K562 (cell line): Measurements from ENCODE around the gene LIX1L. TPM values are rescaled to one million over a fixed set of nuclear protein-coding genes. Genes with fewer than 3 reads are reported as not detected.

Experiments used
- ATF1 ChIP-seq, 2 experiments: fragments of 450-650 bp in 1 of 2; IDR thresholded peaks; 2 replicates each; pipeline ENCODE4 v1.6.1; 2016; ENCODE audit warnings: missing compliant biosample characterization in 1 of 2, missing genetic modification characterization in 1 of 2
- CBX3 ChIP-seq, 2 experiments: IDR thresholded peaks; 1 replicate in 1 of 2; 2 replicates in 1 of 2; pipeline ENCODE4 v1.6.1; 2012; ENCODE audit warnings: inconsistent platforms in 2 of 2, low read length in 2 of 2, borderline replicate concordance in 1 of 2, control low read depth in 1 of 2
- CREBBP ChIP-seq: IDR thresholded peaks from one replicate; pipeline ENCODE4 v1.6.1; 2012; ENCODE audit warnings: low read depth, mild to moderate bottlenecking, control low read depth, inconsistent platforms, low read length
- ELF2 ChIP-seq: fragments of 250-450 bp; sonication (Bioruptor Pico); IDR thresholded peaks from 2 replicates; pipeline ENCODE4 v1.5.0; 2021; ENCODE audit warnings: mild to moderate bottlenecking
- FIP1L1 ChIP-seq: fragments of 200-400 bp; formaldehyde crosslinking; IDR thresholded peaks from 2 replicates; pipeline ENCODE4 v1.6.1; 2018; ENCODE audit warnings: mild to moderate bottlenecking, low read depth, low read length; ENCODE audit not compliant: poor library complexity, severe bottlenecking
- FOXK1 ChIP-seq: sonication (generic); formaldehyde crosslinking; IDR thresholded peaks from 2 replicates; pipeline ENCODE4 v1.8.0; 2022; ENCODE audit warnings: missing genetic modification reagents, mild to moderate bottlenecking, borderline replicate concordance
- GABPB1 ChIP-seq: sonication (generic); formaldehyde crosslinking; IDR thresholded peaks from 2 replicates; pipeline ENCODE4 v1.8.0; 2022; ENCODE audit warnings: mild to moderate bottlenecking, missing genetic modification reagents
- HEY1 ChIP-seq: fragments of 250-450 bp; sonication (Bioruptor Pico); IDR thresholded peaks from 2 replicates; pipeline ENCODE4 v1.5.0; 2020; ENCODE audit warnings: mild to moderate bottlenecking, moderate library complexity, borderline replicate concordance
- IFI16 ChIP-seq: fragments of 250-450 bp; sonication (Bioruptor Pico); IDR thresholded peaks from 2 replicates; pipeline ENCODE4 v2.1.2; 2022; ENCODE audit warnings: mild to moderate bottlenecking, inconsistent platforms
- JUNB ChIP-seq: fragments of 450-650 bp; formaldehyde crosslinking; conservative IDR thresholded peaks from 2 replicates; pipeline ENCODE4 v1.4.0; 2020; ENCODE audit warnings: mild to moderate bottlenecking
- KLF16 ChIP-seq: IDR thresholded peaks from 2 replicates; pipeline ENCODE4 v1.6.1; 2016; ENCODE audit warnings: antibody characterized with exemption
- MAFK ChIP-seq: IDR thresholded peaks from 2 replicates; pipeline ENCODE4 v1.6.1; 2011; ENCODE audit warnings: low read length, improper control_type of control experiment
- NR1H2 ChIP-seq: sonication (generic); formaldehyde crosslinking; IDR thresholded peaks from 2 replicates; pipeline ENCODE4 v1.4.0; 2020; ENCODE audit warnings: mild to moderate bottlenecking, missing genetic modification reagents
- SNRNP70 ChIP-seq: fragments of 200-400 bp; formaldehyde crosslinking; optimal IDR thresholded peaks from 2 replicates; pipeline ENCODE3; 2017; ENCODE audit warnings: low read depth, low read length
- SRSF1 ChIP-seq: fragments of 200-400 bp; formaldehyde crosslinking; IDR thresholded peaks from 2 replicates; pipeline ENCODE4 v1.6.1; 2017; ENCODE audit warnings: mild to moderate bottlenecking, low read depth, low read length, moderate library complexity
- STAT5A ChIP-seq: IDR thresholded peaks from 2 replicates; pipeline ENCODE4 v1.6.1; 2012; ENCODE audit warnings: low read length, inconsistent platforms, borderline replicate concordance
- TBL1XR1 ChIP-seq, 2 experiments: IDR thresholded peaks; 2 replicates each; pipeline ENCODE4 v1.6.1; 2012; ENCODE audit warnings: improper control_type of control experiment in 2 of 2, low read length in 2 of 2, mild to moderate bottlenecking in 1 of 2
- TSC22D4 ChIP-seq: fragments of 450-650 bp; IDR thresholded peaks from 2 replicates; pipeline ENCODE4 v1.6.1; 2016; ENCODE audit warnings: missing genetic modification characterization, missing biosample characterization, control low read depth
- U2AF2 ChIP-seq: fragments of 200-400 bp; formaldehyde crosslinking; optimal IDR thresholded peaks from 2 replicates; pipeline ENCODE3; 2017; ENCODE audit warnings: low read depth, mild to moderate bottlenecking, low read length
- polyA plus RNA-seq, 8 experiments: library from polyadenylated mRNA; depleted of rRNA in 4 of 8; stranded (reverse) in 5 of 8; unstranded in 3 of 8; fragments of >200 nt; fragmentation: Nextera tagmentation in 2 of 8; fragmentation: Illumina TruSeq in 1 of 8; extraction: Ambion mirVana in 2 of 8; extraction: Trizol in 1 of 8; gene quantifications; 2 replicates each; pipeline versions ENCODE4 v1.2.1 to v1.2.3, GENCODE V29; 2011 to 2014; ENCODE audit warnings: inconsistent platforms in 1 of 8, missing spikeins in 1 of 8
- total RNA-seq, 7 experiments: library from RNA; depleted of rRNA in 6 of 7; stranded (reverse); fragments of >200 nt in 6 of 7; fragmentation: Illumina TruSeq in 2 of 7; extraction: Trizol in 2 of 7; gene quantifications; 2 replicates each; pipeline versions ENCODE4 v1.2.1 to v1.2.3, GENCODE V29; 2011 to 2021; ENCODE audit warnings: low replicate concordance in 1 of 7
- TF ChIP-seq, protein P1 (sequence below): sonication (generic); formaldehyde crosslinking; IDR thresholded peaks from 2 replicates; pipeline ENCODE4 v1.8.0; 2022; ENCODE audit warnings: mild to moderate bottlenecking, missing genetic modification reagents
- TF ChIP-seq, protein P2 (sequence below), 3 experiments: IDR thresholded peaks in 2 of 3; conservative IDR thresholded peaks in 1 of 3; 2 replicates each; pipeline ENCODE4 v1.5.1; 2011 to 2012; ENCODE audit warnings: low read length in 3 of 3, mild to moderate bottlenecking in 3 of 3, control low read depth in 2 of 3, improper control_type of control experiment in 1 of 3, inconsistent platforms in 1 of 3, low read depth in 1 of 3, mixed read lengths in 1 of 3, moderate library complexity in 1 of 3; ENCODE audit not compliant: insufficient read depth in 2 of 3
- TF ChIP-seq, protein P3 (sequence below): fragments of 250-450 bp; sonication (Bioruptor Pico); IDR thresholded peaks from 2 replicates; pipeline ENCODE4 v1.8.0; 2022; ENCODE audit warnings: moderate library complexity, mild to moderate bottlenecking, inconsistent platforms
- TF ChIP-seq, protein P4 (sequence below): sonication (generic); formaldehyde crosslinking; IDR thresholded peaks from 2 replicates; pipeline ENCODE4 v1.9.0; 2022; ENCODE audit warnings: mild to moderate bottlenecking, missing genetic modification reagents

Gene LIX1L
- total and polyA plus RNA-seq, 9 of the 15 experiments (the other 6 are each of a cell fraction or from before 2014, with no cell fraction given): 4.6 to 26.5 (median 12.5) TPM

DNA sequence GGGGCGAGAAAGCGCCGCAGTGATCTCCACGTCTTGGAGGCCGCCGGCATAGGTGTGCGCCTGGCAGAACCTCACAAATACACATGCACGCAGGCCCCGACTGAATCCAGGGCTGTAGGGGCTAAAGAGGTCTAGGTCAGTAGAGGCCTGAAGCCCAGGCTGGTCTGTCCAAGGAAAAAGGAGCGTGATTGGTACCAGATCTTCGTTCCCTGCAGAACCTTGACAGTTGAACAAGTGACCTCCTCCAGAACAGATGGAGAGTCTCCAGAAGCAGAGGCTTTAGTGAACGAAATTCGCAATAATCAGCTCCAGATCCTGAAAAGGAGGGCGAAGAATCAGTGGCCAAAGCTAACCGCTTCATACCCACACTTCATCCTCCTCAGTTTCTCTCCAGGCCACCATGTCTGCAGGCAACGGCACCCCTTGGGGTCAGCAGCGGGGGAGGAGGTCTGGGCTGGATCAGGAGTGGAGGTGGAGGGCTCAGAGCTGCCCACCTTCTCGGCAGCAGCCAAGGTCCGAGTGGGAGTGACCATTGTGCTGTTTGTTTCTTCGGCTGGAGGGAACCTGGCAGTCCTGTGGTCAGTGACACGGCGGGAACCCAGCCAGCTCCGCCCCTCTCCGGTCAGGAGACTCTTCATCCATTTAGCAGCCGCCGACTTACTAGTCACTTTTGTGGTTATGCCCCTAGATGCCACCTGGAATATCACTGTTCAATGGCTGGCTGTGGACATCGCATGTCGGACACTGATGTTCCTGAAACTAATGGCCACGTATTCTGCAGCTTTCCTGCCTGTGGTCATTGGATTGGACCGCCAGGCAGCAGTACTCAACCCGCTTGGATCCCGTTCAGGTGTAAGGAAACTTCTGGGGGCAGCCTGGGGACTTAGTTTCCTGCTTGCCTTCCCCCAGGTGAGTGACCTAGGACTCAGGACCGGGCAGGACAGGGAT, 38.6 kb downstream of the LIX1L start (continued):
- no peak for TF ChIP-seq JUNB (CRISPR knock-in tag)
- 0 out of 3 replicates have a peak, but pooled peaks of 1 of the 2 experiments have one; percentile 7 for TF ChIP-seq CBX3 (IDR thresholded peaks at IDR 0.05; ENCODE audit: borderline replicate concordance in 1 of 2, low read length in 2 of 2)
- TF ChIP-seq, protein P1, sequence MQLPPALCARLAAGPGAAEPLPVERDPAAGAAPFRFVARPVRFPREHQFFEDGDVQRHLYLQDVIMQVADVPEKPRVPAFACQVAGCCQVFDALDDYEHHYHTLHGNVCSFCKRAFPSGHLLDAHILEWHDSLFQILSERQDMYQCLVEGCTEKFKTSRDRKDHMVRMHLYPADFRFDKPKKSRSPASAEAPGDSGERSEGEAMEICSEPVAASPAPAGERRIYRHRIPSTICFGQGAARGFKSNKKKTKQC (CRISPR knock-in tag): no peak
- TF ChIP-seq GABPB1: peak; percentile 43; the same call in 1 of the 2 replicates
- TF ChIP-seq, protein P2, sequence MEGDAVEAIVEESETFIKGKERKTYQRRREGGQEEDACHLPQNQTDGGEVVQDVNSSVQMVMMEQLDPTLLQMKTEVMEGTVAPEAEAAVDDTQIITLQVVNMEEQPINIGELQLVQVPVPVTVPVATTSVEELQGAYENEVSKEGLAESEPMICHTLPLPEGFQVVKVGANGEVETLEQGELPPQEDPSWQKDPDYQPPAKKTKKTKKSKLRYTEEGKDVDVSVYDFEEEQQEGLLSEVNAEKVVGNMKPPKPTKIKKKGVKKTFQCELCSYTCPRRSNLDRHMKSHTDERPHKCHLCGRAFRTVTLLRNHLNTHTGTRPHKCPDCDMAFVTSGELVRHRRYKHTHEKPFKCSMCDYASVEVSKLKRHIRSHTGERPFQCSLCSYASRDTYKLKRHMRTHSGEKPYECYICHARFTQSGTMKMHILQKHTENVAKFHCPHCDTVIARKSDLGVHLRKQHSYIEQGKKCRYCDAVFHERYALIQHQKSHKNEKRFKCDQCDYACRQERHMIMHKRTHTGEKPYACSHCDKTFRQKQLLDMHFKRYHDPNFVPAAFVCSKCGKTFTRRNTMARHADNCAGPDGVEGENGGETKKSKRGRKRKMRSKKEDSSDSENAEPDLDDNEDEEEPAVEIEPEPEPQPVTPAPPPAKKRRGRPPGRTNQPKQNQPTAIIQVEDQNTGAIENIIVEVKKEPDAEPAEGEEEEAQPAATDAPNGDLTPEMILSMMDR (IDR thresholded peaks at IDR 0.05 in 2 of 3, conservative IDR thresholded peaks at IDR 0.05 in 1 of 3; ENCODE audit: insufficient read depth in 2 of 3, low read depth in 1 of 3, low read length in 3 of 3): 0 out of 6 replicates have a peak, but pooled peaks of 2 of the 3 experiments have one; percentile 7 to 10
- no peak for TF ChIP-seq ATF1 (CRISPR knock-in tag; IDR thresholded peaks at IDR 0.05)
- 0 out of 2 replicates have a peak, but pooled peaks have one; percentile 12 for TF ChIP-seq ATF1 (tag; IDR thresholded peaks at IDR 0.05)
- no peak for TF ChIP-seq SNRNP70
- no peak for TF ChIP-seq TSC22D4 (tag)
- no peak for TF ChIP-seq KLF16
- no peak for TF ChIP-seq FOXK1 (CRISPR knock-in tag)
- TF ChIP-seq NR1H2 (CRISPR knock-in tag): no peak
- TF ChIP-seq, protein P3, sequence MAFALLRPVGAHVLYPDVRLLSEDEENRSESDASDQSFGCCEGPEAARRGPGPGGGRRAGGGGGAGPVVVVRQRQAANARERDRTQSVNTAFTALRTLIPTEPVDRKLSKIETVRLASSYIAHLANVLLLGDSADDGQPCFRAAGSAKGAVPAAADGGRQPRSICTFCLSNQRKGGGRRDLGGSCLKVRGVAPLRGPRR (CRISPR knock-in tag): no peak
- no peak for TF ChIP-seq ELF2
- TF ChIP-seq STAT5A: no peak
- TF ChIP-seq CREBBP: no peak
- TF ChIP-seq, protein P4, sequence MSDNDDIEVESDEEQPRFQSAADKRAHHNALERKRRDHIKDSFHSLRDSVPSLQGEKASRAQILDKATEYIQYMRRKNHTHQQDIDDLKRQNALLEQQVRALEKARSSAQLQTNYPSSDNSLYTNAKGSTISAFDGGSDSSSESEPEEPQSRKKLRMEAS (CRISPR knock-in tag): 0 out of 2 replicates have a peak, but pooled peaks have one; percentile 17
- no peak for TF ChIP-seq U2AF2
- TF ChIP-seq IFI16 (CRISPR knock-in tag): no peak
- TF ChIP-seq FIP1L1: no peak
- no peak for TF ChIP-seq SRSF1
- no peak for TF ChIP-seq HEY1
- no peak for TF ChIP-seq TBL1XR1 (IDR thresholded peaks at IDR 0.05; ENCODE audit: low read length in 2 of 2)
- no peak for TF ChIP-seq MAFK
